Activated B cell treated with CpG ODN at 0.5 μM for 24 hours (primary cell): ENCODE results near the gene RNF20. TPM values are rescaled to one million over a fixed set of nuclear protein-coding genes. Genes with fewer than 3 reads are reported as not detected.

Experiments used
- ATAC-seq: fragments of 200-7000 bp; cut with Tn5 transposase; one replicate; pipeline ENCODE4 v1.10.0; 2021; ENCODE audit warnings: low read depth, mild to moderate bottlenecking, moderate library complexity
- CTCF ChIA-PET: fragments of 350-600 bp; sonication (Branson Sonifier 250); formaldehyde crosslinking; loops from one replicate; lab custom pipeline; 2021; ENCODE audit warnings: antibody characterized with exemption; lab: Charles Lee
- POLR2A ChIA-PET: fragments of 350-600 bp; sonication (Branson Sonifier 250); formaldehyde crosslinking; loops from one replicate; lab custom pipeline; 2021; ENCODE audit warnings: antibody characterized with exemption; lab: Charles Lee
- DNase-seq: peaks from one replicate; pipeline ENCODE4 v3.0.0; 2022
- H3K27ac Mint-ChIP-seq: one replicate; pipeline ENCODE4 v1.8.0; 2020; ENCODE audit warnings: mixed read lengths
- H3K27me3 Mint-ChIP-seq: one replicate; pipeline ENCODE4 v1.8.0; 2021; ENCODE audit warnings: mixed read lengths
- H3K36me3 Mint-ChIP-seq: one replicate; pipeline ENCODE4 v1.8.0; 2021; ENCODE audit warnings: low read depth, mixed read lengths
- H3K4me1 Mint-ChIP-seq: one replicate; pipeline ENCODE4 v1.8.0; 2021; ENCODE audit warnings: mixed read lengths
- H3K4me3 Mint-ChIP-seq: one replicate; pipeline ENCODE4 v1.8.0; 2020; ENCODE audit warnings: mild to moderate bottlenecking, mixed read lengths
- H3K9me3 Mint-ChIP-seq: one replicate; pipeline ENCODE4 v1.8.0; 2020; ENCODE audit warnings: mixed read lengths
- intact Hi-C: fragments of 100-400 bp; cut with micrococcal nuclease; formaldehyde crosslinking; loops from one replicate; pipeline ENCODE4 v1.15.1; 2024
- total RNA-seq: library from RNA; stranded (reverse); gene quantifications from 2 replicates; pipeline ENCODE4 v1.2.3, GENCODE V29; 2022
- TF ChIP-seq, protein P1 (sequence below): fragments of 200-600 bp; IDR thresholded peaks from one replicate; pipeline ENCODE4 v1.8.0; 2022; ENCODE audit warnings: antibody characterized with exemption, mild to moderate bottlenecking

The RNF20 gene
- total RNA-seq, 1 donor from 2014 or later: 46.6 TPM

DNA sequence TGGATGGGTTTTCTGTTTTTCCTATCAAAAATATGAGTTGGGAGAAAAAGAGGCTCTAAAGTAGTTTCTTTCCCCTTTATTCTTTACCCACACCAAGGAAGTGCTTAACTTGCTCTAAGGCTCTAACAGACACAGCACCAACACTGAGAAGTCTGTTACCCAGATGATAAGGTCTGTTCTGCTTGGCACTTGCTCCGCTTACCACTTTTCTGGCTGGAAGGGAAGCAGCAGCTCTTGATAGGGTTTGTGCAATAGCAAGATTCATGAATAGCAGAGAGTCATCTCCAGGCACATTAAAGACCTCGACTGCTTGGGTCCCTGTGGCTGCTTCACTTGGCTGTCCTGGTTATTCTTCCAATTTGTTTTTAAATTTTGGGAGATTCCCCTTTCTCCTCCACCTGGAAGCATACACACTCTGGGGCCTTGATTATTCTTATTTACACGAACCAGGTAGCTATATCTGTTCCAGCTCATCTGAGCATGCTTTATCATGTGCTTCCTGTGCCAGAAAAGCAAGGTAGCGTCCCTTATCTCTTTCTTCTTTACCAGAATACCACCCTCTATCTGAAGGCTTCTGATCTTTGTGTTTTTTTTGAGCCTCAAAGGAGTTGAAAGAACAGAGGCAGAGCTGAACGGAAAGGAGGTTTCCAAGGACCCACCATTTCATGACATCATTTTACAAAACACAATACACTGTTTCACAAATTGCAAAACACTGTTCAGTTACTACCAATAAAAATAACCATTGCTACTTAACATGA is 36.3 kb downstream of the RNF20 start:
- ChIA-PET CTCF (no interaction called here), POLR2A (no interaction called here)
- no peak for ATAC-seq
- H3K27ac Mint-ChIP-seq: no peak overlapping the region
- intact Hi-C loops: no loop called here
- peaks cover 46% of the 10 kb centered on the region for H3K36me3 Mint-ChIP-seq
- H3K27me3 Mint-ChIP-seq: no peaks in the 10 kb centered on the region
- TF ChIP-seq, protein P1, sequence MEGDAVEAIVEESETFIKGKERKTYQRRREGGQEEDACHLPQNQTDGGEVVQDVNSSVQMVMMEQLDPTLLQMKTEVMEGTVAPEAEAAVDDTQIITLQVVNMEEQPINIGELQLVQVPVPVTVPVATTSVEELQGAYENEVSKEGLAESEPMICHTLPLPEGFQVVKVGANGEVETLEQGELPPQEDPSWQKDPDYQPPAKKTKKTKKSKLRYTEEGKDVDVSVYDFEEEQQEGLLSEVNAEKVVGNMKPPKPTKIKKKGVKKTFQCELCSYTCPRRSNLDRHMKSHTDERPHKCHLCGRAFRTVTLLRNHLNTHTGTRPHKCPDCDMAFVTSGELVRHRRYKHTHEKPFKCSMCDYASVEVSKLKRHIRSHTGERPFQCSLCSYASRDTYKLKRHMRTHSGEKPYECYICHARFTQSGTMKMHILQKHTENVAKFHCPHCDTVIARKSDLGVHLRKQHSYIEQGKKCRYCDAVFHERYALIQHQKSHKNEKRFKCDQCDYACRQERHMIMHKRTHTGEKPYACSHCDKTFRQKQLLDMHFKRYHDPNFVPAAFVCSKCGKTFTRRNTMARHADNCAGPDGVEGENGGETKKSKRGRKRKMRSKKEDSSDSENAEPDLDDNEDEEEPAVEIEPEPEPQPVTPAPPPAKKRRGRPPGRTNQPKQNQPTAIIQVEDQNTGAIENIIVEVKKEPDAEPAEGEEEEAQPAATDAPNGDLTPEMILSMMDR: no peak
- no peaks in the 10 kb centered on the region for H3K4me1 Mint-ChIP-seq
- no peaks in the 10 kb centered on the region for H3K9me3 Mint-ChIP-seq
- no peak for DNase-seq
- no peak overlapping the region for H3K4me3 Mint-ChIP-seq

DNA sequence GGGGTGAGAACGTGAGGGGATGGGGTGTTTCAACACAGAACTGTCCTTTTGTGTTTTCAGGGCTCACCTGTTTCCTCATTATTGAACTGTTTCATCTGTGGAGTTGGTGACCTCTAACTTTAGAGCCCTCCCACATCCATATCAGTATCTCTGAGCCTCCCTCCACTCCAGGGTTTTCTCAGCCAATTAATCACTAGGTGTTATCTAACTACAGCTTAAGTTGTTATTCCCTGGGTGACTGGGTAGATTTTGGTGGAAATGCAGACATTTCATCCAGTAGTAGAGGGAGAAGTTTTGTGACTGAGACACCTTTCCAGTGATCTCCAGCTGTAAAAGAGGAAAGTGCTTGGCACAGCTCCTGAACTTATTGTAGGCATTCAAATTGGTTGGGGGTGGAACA is 37.5 kb downstream of the RNF20 start:
- Mint-ChIP-seq H3K36me3 (peaks cover 35% of the 10 kb centered on the region), H3K4me3 (no peak overlapping the region), H3K4me1 (no peaks in the 10 kb centered on the region), H3K27me3 (no peaks in the 10 kb centered on the region), H3K27ac (no peak overlapping the region), H3K9me3 (no peaks in the 10 kb centered on the region)
- intact Hi-C loops: no loop called here
- CTCF ChIA-PET: no interaction called here
- POLR2A ChIA-PET: no interaction called here
- TF ChIP-seq, protein P1: no peak
- ATAC-seq (no peak), DNase-seq (no peak)

DNA sequence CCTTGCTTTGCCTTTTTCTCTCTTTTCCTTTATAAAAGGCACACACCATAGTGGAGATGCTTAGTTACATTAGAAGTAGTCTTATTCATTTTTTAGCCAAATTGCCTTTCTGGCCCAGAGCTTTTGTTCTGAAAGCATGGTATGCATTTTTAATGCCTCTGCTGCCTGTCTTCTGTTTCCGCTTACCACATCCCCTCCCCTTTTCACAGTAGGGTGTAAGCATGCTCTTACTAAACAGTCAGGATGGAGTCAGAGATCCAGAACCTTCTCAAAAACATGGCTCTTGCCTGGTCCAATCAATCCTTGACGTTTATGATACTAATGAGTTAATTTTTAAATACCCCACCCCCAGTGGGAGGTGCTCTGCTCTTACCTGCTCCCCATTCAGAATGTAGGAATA is 38.7 kb downstream of the RNF20 start:
- no peaks in the 10 kb centered on the region for H3K27me3 Mint-ChIP-seq
- intact Hi-C loops: no loop called here
- ChIA-PET CTCF (no interaction called here), POLR2A (no interaction called here)
- no peak overlapping the region for H3K4me3 Mint-ChIP-seq
- H3K9me3 Mint-ChIP-seq: no peaks in the 10 kb centered on the region
- TF ChIP-seq, protein P1: no peak
- H3K27ac Mint-ChIP-seq: no peak overlapping the region
- H3K4me1 Mint-ChIP-seq: no peaks in the 10 kb centered on the region
- H3K36me3 Mint-ChIP-seq: peaks cover 24% of the 10 kb centered on the region
- DNase-seq: no peak
- ATAC-seq: no peak

DNA sequence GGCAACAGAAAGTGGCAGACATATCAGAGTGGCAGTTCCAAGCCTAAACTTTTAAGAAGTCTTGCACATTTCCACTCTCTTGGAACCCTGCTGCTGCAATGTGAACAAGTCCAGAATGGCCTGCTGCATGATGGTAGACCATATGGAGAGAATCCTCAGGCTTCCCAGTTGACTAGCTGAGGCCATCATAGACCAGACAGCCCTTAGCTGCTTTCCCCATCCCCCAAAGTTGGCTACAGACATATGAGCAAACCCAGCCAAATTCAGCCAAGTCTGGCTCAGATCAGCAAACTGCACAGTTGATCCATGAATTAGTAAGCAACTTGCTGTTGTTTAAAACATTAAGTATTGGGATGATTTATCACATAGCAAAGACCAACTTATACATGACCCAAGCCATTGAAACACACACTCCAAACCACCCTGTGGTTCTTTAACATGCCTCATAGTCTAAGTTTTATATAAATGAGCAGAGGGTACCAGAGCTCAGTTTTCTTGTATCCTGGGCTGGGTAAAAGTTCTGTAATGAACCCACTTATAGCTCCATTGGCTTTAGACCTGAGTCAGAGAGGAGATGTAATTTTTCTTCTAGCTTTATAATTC is 41.2 kb downstream of the RNF20 start:
- Mint-ChIP-seq H3K27ac (no peak overlapping the region), H3K27me3 (no peaks in the 10 kb centered on the region), H3K4me3 (no peak overlapping the region), H3K9me3 (no peaks in the 10 kb centered on the region), H3K4me1 (peaks cover 12% of the 10 kb centered on the region), H3K36me3 (peaks cover 7% of the 10 kb centered on the region)
- ChIA-PET CTCF (no interaction called here), POLR2A (no interaction called here)
- intact Hi-C loops: no loop called here
- ATAC-seq: no peak
- no peak for DNase-seq
- TF ChIP-seq, protein P1: no peak

DNA sequence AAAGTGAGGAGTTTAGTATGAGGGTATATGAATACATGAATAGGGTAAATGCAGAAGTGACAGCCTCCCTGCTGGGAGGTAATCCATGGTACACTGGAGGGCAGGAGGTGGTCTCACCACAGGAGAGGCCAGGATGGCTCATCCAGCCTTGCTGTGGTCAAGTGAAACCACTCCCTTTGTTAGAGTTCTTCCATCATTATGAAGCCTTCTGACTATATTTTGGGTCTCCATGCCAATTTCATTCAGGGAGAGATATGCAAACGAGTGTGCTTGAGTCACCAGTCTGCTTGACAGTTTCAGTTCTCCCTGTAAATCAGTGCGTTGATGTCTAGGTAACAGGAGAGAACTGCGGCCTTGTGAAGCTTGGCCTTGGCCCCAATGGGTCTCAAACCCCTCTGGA is 44.7 kb downstream of the RNF20 start:
- POLR2A ChIA-PET: no interaction called here
- Mint-ChIP-seq H3K9me3 (no peaks in the 10 kb centered on the region), H3K4me1 (peaks cover 12% of the 10 kb centered on the region), H3K36me3 (no peaks in the 10 kb centered on the region), H3K4me3 (no peak overlapping the region), H3K27ac (peak overlapping the region; percentile 48), H3K27me3 (no peaks in the 10 kb centered on the region)
- ATAC-seq (peak; percentile 71), DNase-seq (no peak)
- intact Hi-C loops: no loop called here
- CTCF ChIA-PET: no interaction called here
- TF ChIP-seq, protein P1: no peak
